ENCODE measurements around the gene CSNK1E.
A peak's percentile ranks its signal among the peaks of the same experiment; 100 is the strongest.
"Not testable (repeated sequence)": the region's sequence is repeated elsewhere in the genome, so short reads cannot be mapped to it uniquely, and the experiment has no call there.

CSNK1E gene

DNA sequence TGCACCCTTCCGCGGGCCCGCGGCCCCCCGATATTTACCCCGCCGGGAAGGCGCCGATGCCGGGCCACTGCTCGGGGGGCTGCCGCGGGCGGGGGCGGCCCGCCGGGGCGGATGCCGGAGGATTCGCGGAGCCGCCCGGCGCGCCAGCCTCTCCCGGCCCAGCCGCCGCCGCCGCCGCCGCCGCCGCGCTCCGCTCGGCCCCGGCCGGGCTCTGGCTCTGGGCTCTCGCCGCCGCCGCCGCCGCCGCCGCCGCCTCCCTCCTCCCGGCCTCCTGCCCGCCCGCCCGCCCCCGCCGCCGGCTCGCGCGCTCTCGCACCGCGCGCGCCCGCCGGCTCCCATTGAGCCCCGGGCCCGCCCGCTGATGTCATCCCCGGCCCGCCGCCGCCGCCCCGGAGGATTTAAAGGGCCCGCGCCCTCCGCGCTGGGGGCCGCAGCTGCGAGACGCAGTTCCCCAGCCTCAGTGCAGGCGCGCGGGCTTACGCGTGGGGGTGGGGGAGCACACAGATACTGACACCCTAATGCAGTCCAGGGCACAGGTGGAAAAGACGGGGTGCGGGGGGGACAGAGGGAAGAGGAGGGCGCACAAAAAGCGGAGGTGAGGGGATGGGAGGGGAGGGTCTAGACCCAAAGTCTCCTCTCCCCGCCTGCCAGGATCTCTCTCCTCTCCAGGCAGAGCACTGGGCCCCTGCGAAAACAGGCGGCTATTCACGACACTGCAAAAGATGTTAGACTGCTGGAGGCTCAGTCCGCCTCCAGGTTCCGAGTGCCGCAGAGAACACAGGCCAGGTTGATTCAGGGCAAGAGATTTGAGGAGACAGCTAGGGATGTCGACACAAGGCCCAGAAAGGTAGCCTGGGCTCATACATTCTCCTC, at the start of gene CSNK1E:
CSNK1E (minus strand) TSS at position 312 of the 873 bp plus-strand sequence. CDS start 3,276 bp downstream, outside the sequence.
- Mint-ChIP-seq H3K4me3 (peak within 1 kb of the TSS; percentile 92 to 95), H3K9me3 (no peaks in the 10 kb centered on the region), H3K4me1 (peaks cover 53% of the 10 kb centered on the region), H3K27ac (peak within 1 kb of the TSS; percentile 98), H3K27me3 (no peaks in the 10 kb centered on the region)
- ATAC-seq = peak; percentile 65
- peak; percentile 64 to 68 for DNase-seq

GRCh38 chr22:38365829-38366228, 48.6 kb upstream of the CSNK1E start:
- ATAC-seq, DNase-seq, H3K27ac Mint-ChIP-seq, H3K4me3 Mint-ChIP-seq, H3K9me3 Mint-ChIP-seq, H3K27me3 Mint-ChIP-seq, H3K4me1 Mint-ChIP-seq: not testable (repeated sequence)

GRCh38 chr22:38365174-38365573, 47.9 kb upstream of the CSNK1E start:
- not testable (repeated sequence) for H3K9me3 Mint-ChIP-seq, H3K4me1 Mint-ChIP-seq, H3K4me3 Mint-ChIP-seq, H3K27me3 Mint-ChIP-seq, DNase-seq, ATAC-seq, H3K27ac Mint-ChIP-seq

- H3K27ac Mint-ChIP-seq, H3K9me3 Mint-ChIP-seq, H3K4me3 Mint-ChIP-seq, DNase-seq, H3K27me3 Mint-ChIP-seq, H3K4me1 Mint-ChIP-seq, ATAC-seq: not testable (repeated sequence)
Measured at GRCh38 chr22:38360560-38360959, 43.3 kb upstream of the CSNK1E start.

DNA sequence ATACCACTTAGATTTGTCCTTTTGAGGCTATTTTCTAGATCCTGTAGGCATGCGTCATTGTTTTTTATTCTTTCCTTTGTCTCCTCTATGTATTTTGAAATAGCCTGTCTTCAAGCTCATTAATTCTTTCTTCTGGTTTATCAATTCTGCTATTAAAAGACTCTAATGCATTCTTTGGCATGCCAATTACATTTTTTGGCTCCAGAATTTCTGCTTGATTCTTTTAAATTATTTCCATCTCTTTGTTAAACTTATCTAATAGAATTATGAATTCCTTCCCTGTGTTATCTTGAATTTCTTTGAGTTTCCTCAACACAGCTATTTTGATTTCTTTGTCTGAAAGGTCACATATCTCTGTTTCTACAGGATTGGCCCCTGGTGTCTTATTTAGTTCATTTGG, 42.6 kb upstream of the CSNK1E start:
- H3K4me1 Mint-ChIP-seq, H3K9me3 Mint-ChIP-seq, DNase-seq, H3K4me3 Mint-ChIP-seq, ATAC-seq, H3K27ac Mint-ChIP-seq, H3K27me3 Mint-ChIP-seq: not testable (repeated sequence)

DNA sequence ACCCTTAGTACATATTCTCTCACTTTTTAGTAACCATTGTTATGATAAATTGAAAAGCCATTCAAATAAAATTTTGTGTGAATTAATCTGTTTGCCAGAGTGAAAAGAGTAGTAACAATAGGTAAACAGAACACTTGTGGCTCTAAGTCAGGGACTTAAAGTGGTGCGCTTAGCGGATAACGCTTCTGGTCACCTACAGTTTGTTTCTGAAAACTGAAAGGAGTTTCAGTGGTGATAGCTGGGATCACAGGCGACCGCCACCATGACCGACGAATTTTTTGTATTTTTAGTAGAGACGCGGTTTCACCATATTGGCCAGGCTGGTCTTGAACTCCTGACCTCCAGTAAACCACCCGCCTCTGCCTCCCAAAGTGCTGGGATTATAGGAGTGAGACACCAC, 40.7 kb upstream of the CSNK1E start:
- H3K27ac Mint-ChIP-seq, H3K4me3 Mint-ChIP-seq, ATAC-seq, DNase-seq, H3K27me3 Mint-ChIP-seq, H3K4me1 Mint-ChIP-seq, H3K9me3 Mint-ChIP-seq: not testable (repeated sequence)

DNA sequence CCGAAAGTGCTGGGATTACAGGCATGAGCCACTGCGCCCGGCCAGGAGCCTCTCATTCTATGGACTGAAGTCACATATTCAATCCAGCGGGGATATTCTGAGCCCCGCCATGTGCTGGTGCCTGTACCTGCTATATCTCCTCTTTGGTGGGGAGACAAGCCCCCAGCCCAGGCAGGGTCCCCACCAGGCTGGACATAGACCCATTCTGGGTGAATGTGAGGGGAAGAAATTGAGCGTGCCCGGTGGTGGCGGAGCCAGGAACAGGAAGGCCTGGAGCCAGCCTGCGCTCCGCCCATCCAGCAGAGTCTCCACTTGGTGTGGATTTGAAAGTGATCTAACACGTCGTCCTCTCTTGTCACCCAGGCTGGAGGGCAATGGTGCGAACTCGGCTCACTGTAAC, 38.0 kb upstream of the CSNK1E start:
- Mint-ChIP-seq H3K9me3 (no peaks in the 10 kb centered on the region), H3K4me1 (peaks cover 4% of the 10 kb centered on the region), H3K27ac (no peak overlapping the region), H3K4me3 (no peak overlapping the region), H3K27me3 (no peaks in the 10 kb centered on the region)
- ATAC-seq (no peak), DNase-seq (no peak)

- Mint-ChIP-seq H3K4me3 (no peak overlapping the region), H3K4me1 (peaks cover 4% of the 10 kb centered on the region), H3K27ac (no peak overlapping the region), H3K27me3 (no peaks in the 10 kb centered on the region), H3K9me3 (no peaks in the 10 kb centered on the region)
- ATAC-seq (peak; percentile 35), DNase-seq (no peak)
Measured at GRCh38 chr22:38353701-38354100, 36.5 kb upstream of the CSNK1E start.

DNA sequence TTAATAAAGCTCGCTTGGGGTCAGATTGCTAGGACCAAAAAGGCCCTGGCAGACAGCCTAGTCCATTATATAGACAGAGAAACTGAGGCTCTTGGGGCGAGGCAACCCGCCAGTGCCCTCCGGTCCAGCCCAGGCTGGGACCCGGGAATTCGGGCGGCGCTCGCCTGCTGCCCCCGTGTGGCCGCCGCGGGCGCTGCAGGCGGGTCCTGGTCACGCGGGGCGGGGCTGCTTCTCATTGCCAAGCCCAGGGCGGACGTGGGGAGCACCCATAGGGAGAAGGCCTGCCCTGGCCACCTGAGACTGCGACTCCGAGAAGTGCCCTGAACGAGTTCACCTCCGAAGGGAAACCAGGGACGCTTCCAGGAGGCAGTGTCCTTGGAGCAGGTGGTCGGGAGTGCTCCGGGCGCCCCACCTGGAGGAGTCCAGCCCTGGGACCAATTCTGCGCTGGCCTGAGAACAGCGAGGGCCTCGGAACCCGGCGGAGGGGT, 36.0 kb upstream of the CSNK1E start:
- Mint-ChIP-seq H3K4me3 (no peak overlapping the region), H3K4me1 (peaks cover 4% of the 10 kb centered on the region), H3K27ac (peak overlapping the region in 1 of 2 donors; percentile 80), H3K9me3 (no peaks in the 10 kb centered on the region), H3K27me3 (no peaks in the 10 kb centered on the region)
- ATAC-seq (peak; percentile 86), DNase-seq (peak; percentile 61 to 73)

GRCh38 chr22:38352436-38352835, 35.2 kb upstream of the CSNK1E start:
- DNase-seq (no peak), ATAC-seq (no peak)
- Mint-ChIP-seq H3K27ac (no peak overlapping the region), H3K4me3 (no peak overlapping the region), H3K27me3 (peaks cover 6% of the 10 kb centered on the region), H3K4me1 (peaks cover 4% of the 10 kb centered on the region), H3K9me3 (no peaks in the 10 kb centered on the region)

- H3K27me3 Mint-ChIP-seq = peaks cover 14% of the 10 kb centered on the region
- no peaks in the 10 kb centered on the region for H3K9me3 Mint-ChIP-seq
- ATAC-seq (no peak), DNase-seq (no peak)
- peaks cover 10% of the 10 kb centered on the region for H3K4me1 Mint-ChIP-seq
- no peak overlapping the region for H3K4me3 Mint-ChIP-seq
- no peak overlapping the region for H3K27ac Mint-ChIP-seq
Measured at GRCh38 chr22:38350444-38351359, 33.5 kb upstream of the CSNK1E start.

DNA sequence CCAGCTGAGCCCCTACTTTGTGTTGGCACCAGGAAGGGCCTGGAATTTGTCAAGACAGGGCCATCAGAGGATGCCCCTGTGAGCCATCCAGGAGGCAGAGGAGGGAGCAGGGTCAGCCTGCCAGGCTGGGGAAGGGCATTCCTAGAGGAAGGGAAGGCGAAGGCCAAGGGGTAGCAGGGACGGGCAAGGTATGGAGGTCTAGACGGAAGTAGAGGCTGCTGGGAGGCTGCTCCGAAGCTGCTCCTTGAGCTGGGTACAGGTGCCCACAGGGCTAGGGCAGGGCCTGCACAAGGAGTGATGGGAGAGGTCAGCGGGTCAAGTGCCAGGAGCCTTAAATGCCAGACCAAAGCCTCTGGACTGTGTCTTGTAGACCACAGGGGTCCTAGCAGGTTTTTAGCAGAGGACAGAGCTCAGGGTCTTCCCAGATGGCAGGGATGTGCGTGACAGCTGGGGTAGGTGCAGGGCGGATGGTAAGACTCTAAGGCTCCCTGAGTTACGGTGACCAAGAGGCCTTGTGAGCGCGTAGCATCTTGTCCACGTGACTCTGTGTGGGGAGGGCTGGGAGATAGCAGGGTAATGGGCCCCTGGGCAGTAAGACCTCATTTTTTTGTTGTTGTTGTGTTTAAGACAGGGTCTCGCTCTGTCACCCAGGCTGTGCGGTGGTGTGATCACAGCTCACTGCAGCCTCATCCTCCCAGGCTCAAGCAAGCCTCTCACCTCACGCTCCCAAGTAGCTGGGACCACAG, 31.7 kb upstream of the CSNK1E start:
- no peak for ATAC-seq
- no peaks in the 10 kb centered on the region for H3K9me3 Mint-ChIP-seq
- no peak for DNase-seq
- peaks cover 10% of the 10 kb centered on the region for H3K4me1 Mint-ChIP-seq
- no peak overlapping the region for H3K4me3 Mint-ChIP-seq
- peak overlapping the region in 1 of 2 donors; percentile 42 for H3K27ac Mint-ChIP-seq
- H3K27me3 Mint-ChIP-seq = peaks cover 14% of the 10 kb centered on the region

DNA sequence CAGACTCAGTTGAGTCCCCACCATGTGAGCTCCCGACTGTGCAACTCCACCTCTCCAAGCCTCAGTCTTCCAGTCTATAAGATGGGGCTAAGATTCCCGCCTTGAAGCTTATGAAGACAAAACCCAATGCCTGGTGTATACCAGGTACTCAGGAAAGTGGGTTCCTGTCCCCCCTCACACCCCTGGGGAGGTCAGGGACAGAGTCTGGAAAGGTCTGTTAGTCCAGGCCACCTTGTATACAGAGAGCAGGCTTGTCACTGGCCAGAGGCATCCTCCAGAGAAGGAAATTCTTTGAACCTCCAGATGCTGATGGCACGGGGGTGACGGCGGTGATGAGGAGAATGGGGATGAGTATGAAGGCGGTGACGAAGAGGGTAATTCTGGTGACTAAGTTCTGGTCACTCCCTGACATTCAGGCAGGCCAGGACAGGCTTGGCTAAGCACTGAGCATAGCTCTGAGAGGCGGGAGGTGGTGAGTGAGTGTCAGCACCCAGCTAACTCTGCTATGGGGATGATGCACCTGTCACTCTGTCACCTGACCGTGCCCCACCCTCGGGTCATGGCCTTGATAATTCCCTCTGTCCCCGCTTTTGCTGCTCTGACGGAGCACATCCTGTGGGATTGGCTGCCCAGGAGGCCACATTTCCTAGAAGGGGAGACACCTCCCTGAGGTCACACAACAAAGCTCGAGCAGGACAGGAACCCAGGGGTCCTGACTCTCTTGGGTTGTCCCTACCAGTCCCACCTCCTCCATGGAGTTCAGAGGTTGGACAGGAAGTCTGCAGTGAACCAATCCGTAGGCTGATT, 30.9 kb upstream of the CSNK1E start:
- ATAC-seq (no peak), DNase-seq (no peak)
- Mint-ChIP-seq H3K4me1 (peaks cover 9% of the 10 kb centered on the region), H3K27me3 (peaks cover 14% of the 10 kb centered on the region), H3K4me3 (no peak overlapping the region), H3K27ac (peak overlapping the region in 1 of 2 donors; percentile 12), H3K9me3 (no peaks in the 10 kb centered on the region)

DNA sequence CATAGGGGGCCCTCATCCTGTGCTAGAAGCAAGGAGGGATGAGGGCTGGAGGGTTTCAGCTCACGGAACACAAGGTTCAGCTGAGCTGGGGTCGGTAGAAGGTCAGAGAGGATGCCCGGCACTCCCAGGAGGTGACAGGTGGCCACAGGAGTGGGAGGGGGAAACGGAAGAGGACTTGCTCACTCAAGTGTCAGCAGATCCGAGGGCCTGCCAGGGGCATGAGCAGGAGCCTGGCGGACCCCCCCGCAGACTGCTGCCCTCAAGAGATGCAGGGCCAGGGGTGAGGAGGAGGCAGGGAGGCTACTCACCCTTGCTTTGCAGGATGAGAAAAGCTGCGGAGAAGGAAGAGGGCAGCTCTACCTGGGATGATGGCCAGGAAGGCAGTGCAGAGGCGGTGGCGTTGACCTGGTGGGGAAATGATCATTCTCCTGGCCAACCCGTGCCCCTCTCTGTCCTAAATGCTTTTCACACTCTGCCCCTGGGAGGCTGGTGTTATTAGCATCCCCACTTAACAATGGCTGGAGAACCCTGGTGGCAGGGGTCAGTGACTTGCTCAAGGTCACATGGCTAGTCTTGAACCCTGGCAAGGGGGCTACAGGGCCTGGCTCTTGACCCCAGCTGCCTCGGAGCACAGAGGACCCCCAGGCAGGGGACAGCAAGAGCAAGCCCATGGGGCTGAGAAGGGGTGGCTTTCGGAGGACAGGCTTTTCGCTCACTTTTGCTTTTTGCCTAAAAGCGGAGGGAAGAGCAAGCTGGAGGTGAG, 30.1 kb upstream of the CSNK1E start:
- Mint-ChIP-seq H3K4me3 (no peak overlapping the region), H3K4me1 (peaks cover 6% of the 10 kb centered on the region), H3K27me3 (peaks cover 14% of the 10 kb centered on the region), H3K9me3 (no peaks in the 10 kb centered on the region), H3K27ac (peak overlapping the region; percentile 1 to 56)
- no peak for DNase-seq
- ATAC-seq = no peak

All from stimulated activated naive CD8-positive, alpha-beta T cell treated with anti-CD3 and anti-CD28 coated beads, Interleukin-15, amount 100 ng/mL, for 72 hours (primary cell).